GM18858 (cell line): Measurements from ENCODE around the gene CDCA4.

ENCODE experiments used
- ATAC-seq: cut with Tn5 transposase; IDR thresholded peaks from one replicate; pipeline ENCODE4 v1.9.1; 2021; ENCODE audit not compliant: unreplicated experiment

CDCA4 gene

DNA sequence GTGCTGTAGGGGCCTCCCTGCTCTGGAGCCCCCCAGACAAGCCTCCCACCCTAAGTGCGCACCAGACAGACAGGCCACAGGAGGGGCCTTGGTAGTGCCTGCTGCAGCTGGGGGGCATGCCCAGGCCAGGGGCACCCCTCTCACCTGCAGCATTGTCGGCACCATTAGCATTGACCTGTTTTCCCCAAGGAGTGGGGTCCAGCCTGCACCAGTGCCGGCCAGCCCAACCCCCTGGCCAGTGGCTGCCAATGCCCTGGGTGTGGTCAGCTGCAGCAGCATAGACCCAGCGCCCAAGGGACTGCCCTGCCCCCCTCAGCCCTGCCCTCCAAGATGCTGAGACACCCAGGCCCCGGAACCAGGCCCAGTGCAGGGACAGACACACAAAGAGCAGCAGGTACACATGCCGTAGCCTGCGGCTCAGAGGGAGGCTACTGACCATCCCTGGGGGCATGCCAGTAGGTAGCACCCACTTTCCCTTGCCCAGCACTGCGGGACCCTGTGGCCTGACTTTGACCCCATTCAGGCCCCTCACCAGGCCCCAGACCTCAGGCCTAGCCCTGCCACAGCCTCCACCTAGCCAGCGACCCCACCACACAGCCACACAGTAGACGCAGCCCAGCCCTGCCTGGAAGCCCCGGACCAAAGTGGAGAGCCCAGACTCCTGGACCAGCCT, 43.7 kb downstream of the CDCA4 start:
- ATAC-seq, result no peak

DNA sequence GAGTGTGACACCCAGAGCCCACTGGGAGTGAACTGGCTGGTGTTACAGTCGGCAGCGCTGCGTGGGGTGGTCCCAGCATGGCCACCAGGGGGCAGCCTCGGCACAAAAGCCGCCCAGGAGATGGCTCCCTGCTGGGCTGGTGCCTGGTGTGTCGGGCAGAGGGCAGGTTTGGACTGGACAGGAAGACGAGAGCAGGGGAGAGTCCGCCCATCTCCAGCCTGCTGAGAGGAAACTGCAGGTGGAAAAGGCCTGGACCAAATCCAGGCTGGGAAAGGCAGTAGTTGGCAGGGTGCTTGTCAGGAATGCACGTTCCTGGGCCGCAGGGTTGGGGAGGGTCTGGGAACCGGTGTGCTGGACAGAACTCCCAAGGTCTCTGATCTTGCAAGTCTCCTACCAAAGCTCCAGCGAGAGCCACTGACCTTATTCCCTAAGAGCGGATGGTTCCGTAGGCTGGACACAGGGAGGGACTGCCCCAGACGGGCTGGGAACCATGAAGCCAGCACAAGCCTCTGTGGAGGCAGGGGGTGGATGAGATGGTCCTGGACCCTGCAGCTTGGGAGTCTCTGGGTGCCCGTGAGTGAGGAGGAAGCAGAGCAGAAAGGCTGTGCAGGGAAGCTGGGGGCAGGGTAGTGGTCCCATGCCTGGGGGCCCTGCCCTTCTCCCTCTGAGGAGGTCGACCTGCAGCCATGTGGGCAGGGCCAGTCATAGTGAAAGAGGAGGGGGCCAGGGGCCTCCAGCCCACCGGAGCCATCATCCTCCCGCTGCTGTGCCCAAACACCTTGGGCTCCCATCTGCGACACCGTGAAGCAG, 44.5 kb downstream of the CDCA4 start:
- ATAC-seq, result no peak

DNA sequence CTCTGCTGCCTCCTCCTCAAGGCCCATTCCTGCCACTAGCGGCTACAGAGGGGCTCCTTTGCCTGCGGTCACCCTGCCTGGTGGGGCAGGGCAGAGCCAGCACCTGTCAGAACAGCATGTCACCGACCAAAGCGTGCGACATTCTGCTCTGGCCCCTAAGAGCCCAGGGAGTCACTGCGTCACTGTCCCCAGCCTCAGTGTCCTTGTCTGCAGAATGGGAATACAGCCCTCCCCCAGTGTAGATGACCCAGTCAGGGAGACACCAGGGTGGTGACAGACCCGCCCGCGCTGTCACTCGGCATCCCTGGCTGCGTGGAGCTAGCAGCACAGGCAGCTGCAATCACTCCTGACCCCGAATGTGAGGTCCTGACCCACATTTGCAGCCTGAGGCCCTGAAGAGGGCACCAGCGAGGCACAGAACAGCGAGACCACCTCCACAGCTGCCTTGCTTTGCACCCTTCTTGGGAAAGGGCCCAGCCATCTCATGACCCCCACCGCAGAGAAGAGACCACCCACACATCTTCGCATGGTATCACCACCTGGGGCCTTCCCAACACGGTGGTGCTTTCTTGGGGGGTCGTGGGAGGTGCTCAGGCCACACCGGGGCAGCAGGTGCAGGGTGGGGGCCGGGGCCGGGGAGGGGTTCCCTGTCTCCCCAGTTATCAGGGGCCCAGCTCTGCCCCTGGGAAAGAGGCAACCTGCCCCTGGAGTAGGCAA, 45.2 kb downstream of the CDCA4 start:
- no peak for ATAC-seq

DNA sequence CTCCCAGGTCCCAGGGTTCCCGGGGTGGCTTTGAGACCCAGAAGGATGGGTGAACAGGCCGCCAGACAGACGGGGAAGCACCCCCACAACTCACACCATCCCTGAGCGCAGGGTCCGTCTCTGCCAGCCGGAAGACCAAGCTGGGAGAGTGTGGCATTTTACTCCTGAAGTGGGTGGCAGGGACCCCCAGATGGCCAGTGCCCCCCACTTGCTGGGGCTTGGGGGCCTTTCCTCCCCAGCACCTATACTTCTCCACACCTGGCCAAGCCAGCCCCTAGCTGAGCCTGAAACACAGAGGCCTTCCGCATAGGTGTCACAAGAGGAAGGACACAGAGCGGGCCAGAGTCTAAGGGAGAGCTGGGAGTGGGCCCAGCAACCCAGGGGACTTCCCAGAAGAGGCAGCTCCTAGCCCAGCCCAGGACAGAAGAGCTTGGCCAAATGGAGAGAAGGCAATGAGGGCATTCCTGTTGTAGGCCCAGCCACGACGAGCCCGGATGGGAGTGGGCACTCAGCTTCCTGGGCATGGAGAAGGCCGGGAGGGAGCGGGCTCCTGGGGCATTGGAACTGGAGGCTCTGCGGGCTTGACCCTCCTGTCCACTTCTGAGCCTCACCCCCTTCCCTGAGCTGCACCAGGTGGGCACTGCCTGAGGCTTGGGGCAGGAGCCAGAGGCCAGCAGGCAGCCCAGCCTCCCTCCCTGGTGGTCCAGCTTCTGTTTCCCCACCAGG, 46.1 kb downstream of the CDCA4 start:
- ATAC-seq, result no peak

DNA sequence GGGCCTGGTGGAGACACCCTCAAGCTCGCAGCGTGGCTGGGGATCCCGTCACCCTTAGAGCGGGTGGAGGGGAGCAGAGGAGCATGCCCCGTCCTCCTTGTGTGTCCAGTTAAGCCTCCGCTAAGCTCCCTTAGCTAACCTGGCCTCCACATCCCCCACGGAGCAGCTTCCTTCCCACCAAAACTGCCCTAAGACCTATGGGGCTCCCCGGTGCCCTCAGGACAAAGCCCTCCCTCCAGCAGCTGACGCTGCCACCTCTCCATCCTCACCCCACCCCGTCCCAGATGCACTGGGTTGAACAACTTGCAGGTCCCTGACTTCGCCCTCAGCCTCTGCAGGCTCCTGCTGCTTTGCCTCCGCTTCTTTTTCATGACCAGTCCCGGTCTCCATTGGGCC, 46.7 kb downstream of the CDCA4 start:
- ATAC-seq, result no peak

DNA sequence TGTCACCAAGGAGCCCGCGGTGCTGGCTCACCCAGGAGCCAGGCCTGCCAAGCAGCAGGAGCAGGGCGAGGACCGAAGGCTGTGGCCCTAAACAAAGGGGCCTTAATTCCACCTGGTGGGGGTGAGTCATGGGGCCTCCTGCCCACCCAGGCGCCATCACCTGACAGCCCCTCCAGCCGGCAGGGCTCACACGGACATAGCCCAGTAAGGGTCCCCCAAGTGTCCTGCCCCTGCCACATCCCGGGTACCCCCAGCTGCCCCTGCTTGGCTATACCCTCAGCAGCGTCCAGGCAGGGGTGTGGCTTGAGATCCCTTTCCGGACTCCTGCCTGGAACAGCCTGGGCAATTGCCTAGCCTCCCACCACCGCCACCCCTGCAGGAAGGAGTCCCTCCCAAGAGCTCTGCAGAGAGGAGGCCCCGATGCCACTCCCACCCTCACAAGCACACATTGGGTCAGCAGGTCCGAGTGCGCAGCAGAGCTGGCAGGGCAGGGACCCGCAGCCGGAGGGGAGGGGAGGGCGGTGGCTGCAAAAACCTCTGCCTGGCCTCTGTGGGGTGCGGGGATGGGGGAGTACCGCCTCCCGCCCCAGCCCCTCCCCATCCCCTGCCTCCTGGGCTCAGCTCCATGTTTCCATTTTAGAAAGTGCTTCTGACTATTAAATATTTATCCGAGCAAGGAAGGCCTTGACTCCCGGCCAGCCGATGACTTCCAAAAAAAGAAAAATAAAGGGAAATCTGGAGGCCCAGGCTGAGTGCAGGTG, 47.3 kb downstream of the CDCA4 start:
- ATAC-seq, result no peak

DNA sequence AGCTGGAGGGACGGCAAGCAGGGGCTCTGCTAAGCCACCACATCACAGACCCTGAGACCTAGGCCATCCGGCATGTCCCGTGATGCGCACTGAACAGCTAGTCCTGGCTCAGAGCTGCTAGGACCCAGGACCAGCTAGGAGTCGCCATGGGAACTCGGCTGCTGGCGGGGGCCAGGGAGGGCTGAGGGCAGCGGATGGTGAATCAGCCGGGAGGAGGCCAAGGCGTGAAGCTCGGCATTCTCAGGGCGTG, 47.8 kb downstream of the CDCA4 start:
- ATAC-seq, result no peak

DNA sequence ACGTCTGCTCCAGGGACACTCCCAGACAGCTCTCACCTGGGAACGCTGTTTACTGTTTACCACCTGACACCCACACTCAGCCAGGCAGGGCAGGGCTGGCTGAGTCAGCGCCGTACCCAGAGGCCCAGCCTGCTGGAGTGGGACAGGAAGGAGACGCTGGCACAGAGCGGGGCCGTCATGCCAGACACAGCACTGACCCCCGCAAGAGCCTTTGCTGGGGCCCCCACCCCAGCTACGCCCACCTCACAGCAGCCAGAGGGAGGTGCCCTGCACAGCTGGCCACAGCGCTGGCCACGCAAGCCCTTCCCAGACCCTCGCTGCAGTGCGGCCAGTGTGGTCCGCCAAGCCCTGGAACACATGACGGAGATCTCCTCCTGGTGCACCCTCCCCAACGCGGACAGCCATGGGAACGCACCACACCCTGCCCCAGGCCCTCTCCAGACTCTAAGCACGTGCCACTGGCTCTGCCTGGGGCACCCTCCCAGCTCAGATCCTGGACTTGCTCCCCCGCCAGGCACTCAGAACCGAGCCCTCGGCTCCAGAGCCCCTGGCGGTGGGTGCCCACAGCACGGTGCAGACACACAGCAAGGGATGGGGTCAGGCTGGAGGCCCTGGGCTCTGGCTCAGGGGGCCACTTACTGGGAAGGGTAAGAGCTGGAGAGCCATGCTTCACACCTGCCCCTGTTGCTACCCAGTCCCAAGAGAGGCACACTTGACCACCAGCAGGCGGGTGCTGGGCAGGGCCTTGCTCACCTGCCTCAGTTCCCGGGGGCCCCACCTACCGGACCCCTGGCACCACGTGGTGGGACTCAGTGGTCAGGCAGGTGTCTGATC, 48.4 kb downstream of the CDCA4 start:
- no peak for ATAC-seq

DNA sequence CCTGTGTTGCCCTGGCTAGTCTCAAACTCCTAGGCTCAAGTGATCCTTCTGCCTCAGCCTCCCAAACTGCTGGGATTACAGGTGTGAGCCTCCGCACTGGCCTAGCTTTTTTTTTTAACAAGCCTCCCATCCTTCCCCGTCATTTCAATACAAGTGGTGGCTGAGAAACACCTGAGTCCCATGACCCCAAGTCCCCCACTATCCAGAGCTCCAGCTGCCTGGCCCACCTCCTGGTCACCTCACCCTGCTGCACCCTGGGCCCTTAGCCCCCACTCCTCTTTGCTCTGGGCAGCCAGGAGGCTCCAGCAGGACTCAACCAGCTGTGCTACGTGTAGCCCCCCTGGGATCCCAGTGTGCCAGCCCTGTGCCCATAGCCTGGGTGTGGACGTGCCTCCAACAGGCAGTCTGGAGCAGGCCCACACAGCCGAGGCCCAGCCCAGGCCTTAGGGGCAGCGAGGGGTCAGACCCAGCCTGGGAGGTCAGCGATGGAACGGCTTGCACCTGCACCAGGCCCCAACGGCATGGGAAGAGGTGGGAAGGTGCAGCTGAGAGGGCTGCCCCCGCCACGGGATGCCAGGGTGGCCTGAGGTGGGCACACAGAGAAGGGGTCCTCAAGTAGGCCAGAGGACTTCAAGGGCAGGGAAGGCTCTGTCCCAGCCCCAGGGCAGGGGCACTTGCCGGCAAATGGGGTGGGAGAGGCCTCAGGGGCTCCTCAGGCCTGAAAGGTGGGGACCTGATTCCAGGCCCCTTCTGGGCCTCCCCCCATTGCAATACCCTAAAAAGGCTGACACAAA, 49.2 kb downstream of the CDCA4 start:
- ATAC-seq, result no peak

DNA sequence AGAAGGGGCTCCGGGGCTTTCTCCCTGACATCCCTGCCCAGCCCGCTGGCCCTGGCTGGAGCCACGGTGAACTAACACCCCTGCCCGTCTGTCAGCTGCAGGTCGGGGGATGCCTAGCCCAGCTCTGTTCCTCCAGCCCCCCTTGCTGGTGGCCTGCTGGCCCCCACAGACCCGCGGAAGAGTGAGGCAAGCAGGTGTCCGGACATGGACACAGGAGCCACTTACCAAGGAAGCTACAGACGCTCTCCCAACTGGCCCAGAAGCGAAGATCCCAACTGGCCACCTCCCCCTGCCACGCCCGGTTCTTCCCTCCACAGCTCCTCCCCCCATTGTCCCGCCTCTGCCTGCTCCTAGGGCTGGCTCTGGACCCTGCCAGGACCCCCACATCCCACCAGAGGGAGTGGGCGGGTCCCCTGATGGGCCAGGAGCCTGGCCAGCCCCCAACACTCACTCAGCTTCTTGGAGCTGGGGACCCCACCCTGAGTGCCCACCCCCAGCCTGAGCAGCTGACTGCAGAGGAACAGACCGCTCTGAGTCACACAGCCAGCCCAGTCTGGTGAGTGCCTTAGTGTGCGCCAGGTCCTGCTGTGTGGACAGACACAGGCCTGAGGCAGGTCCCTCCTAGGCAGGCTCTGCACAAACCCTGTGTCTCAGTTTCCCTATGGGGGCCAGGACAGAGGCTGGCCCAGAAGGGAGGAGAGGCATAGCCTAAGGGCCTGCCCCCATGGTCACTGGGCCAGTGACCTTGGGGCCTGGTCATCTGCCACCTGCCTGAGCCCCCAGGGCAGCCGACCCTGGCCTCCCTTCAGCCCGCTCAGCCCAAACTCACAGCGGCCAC, 50.4 kb downstream of the CDCA4 start:
- no peak for ATAC-seq

DNA sequence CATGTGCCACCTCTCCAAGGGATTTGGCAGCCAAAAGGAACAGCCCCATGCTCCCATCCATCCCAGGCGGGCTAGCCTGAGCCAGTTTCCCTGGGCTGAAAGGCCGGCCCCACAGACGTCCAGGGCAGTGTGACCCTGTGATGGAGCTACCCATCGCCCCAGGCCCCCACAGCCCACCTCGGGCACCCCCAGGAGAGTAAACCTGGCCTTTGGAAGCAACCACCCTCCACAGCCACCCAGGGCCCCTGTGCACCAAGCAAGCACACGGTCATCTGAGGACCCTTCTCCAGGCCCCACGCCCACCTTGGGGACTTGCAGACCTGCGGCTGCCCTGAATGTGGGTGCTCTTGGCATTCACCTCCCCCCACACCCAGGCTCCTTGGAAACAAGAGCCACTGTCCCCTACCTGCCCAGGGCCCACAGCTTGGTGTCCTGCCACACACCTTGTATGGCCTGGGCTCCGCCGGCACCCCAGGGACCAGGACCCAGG, 51.1 kb downstream of the CDCA4 start:
- no peak for ATAC-seq

DNA sequence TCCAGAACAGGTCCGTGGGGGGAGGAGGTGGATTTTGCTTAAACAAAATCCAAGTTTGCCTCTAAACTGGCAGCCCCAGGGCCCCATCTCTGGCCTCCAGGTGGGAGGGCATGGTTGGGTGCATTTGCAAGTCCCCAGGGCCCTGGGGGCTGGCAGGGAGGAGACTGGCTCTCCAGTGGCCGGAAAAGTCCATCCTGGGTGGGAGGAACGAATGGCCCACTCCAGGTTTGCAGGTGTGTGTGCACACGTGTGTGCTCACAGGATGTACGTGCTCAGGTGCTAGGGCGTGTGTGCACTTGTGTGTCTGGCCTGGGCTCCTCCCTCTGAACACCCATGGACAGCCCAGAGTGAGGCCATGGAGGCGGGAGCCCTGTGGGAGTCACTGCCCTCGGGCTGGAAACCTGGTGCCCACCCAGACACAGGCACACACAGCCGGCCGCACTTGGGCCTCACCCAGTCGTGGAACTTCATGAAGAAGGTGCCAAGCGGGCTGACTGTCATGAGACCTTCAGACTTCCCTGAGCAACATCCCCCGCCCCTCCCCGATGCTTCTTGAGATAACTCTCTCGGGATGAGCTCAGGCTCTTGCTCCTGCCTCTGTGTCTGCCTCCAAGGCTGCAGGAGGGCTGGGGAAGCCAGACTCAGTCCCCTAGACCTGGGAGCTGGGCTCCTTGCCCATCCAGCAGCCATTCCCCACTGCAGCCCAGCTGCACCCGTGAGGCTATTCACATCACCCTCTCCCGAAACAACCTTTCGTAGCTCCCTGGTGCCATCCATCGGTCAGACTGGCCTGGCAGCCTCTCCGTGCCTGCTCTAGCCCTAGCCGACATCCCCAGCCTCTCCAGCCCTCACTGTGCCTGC, 52.1 kb downstream of the CDCA4 start:
- no peak for ATAC-seq

DNA sequence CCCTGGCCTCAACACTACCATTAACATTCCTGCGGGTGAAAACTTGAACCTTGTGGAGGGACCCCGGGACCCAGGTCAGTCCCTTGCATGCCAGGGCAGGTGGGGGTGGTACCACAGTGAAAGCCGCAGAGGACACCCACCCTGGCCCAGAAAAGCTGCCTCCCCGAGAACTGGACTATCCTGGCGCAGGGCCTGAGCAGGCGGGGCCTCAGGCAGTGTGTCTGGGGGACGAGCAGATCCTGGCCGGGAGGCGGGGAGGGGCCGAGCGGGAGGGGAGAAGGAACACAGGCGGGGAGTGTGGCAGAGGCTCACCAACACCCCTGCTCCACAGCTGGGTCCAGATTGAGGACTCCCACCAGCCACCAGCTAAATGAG, 52.7 kb downstream of the CDCA4 start:
- no peak for ATAC-seq

DNA sequence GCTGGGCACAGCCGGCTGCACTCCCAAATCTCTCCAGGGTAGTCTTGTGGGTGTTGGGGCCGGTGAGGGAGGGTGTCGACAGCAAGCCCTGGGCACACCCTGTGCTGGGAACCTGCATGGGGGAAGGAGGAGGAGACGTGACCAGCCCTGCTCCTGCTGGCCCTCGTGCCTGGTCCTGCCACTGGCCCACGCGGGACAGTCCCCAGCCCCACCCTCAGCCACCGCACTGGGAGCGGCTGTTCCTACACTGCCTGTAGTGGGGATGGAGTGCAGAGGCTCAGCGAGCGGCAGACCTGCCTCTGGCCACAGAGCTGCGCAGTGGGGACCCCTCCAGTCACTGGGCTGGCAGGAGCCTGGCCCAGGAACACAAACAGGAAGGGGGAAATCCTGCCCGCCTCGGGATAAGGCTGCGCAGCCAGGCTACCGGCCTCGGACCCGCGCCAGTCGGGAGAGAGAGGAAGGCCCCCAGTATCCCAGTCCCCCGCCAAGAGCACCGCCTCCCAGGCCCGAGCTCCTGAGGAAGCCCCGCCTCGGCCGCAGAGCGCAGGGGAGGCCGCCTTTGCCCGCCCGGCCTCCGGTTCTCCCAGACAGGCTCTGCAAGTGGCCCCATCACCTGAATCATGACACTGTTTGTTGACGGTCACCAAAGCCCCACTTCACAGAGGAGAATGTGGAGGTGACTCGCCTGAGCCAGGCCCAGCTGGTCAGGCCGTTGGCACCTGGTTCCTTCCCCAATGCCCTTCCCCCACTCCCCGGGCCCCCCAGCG, 53.3 kb downstream of the CDCA4 start:
- no peak for ATAC-seq

DNA sequence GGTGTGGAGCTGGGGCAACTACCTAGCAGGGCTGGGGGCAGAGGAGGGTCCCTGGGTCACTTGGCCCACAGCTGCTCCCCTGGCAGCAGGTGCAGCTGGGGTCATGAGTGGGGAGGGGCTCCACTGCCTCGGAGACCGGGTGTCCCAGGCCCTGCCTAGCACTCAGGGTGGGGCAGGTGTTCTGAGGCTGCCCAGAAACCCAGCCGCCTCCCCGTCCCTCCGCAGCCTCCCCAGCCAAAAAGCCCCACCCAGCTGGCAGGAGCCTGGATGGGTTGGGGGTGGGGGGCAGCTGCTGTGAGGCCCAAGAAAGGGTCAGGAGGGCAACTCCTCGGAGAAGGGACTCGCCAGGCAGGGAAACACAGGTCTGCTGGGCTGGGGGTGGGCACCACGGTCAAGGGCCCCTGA, 53.9 kb downstream of the CDCA4 start:
- no peak for ATAC-seq

DNA sequence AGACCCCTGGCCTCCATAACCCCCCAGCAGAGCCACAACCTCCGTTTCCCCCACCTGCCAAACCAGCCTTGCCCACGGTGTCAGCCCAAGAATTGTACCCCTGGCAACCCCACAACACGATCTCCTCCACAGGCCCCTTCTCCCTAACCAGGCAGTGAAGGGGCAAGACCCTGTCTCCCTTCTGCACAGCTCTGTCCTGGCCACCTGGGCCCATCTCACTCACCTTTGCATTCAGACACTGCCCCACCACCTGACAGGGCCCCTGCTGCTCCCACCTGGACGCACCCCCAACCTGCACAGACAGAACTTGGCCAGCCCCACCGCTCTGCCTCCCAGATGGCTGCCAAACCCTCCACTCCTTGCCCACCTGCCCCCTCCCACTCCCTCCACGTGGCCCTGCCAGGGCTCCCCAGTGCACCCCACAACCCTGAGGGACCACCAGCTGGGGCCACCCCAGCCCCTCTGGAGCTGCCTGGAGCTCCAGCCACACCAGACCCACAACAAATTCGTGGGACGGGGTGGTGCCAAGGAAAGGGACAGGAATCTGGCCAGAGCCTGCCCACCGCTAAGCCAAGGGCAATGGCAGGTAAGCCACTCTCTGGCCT, 54.5 kb downstream of the CDCA4 start:
- ATAC-seq, result no peak
